Mononuclear cell (primary cell): ENCODE measurements around the gene NSD2. TPM values are rescaled to one million over a fixed set of nuclear protein-coding genes. Genes with fewer than 3 reads are reported as not detected.

Experiments
- total RNA-seq: library from RNA; depleted of rRNA; stranded (reverse); fragments of >200 nt; gene quantifications from one replicate; pipeline ENCODE4 v1.2.3, GENCODE V29; 2012

The NSD2 gene
- total RNA-seq, 1 donor = 45.3 TPM

Other genes with a start within 250 kb of the NSD2 start
- gene FAM53A, start 187.1 kb upstream of the NSD2 start, total RNA-seq = 2.2 TPM
- 61.9 TPM for gene SLBP, start 159.1 kb upstream of the NSD2 start, total RNA-seq
- gene TMEM129, start 150.1 kb upstream of the NSD2 start, total RNA-seq = 12.1 TPM
- 27.0 TPM for gene TACC3, start 149.9 kb upstream of the NSD2 start, total RNA-seq
- under 0.01 TPM for gene FGFR3, start 78.1 kb upstream of the NSD2 start, total RNA-seq
- gene LETM1, start 15.2 kb upstream of the NSD2 start, total RNA-seq = 16.0 TPM
- gene NELFA, start 137.6 kb downstream of the NSD2 start, total RNA-seq = 17.9 TPM
- 0.10 TPM for gene NAT8L, start 187.9 kb downstream of the NSD2 start, total RNA-seq